Measurements from ENCODE around the gene FBXO48.
A peak's percentile ranks its signal among the peaks of the same experiment; 100 is the strongest.

The FBXO48 gene

DNA sequence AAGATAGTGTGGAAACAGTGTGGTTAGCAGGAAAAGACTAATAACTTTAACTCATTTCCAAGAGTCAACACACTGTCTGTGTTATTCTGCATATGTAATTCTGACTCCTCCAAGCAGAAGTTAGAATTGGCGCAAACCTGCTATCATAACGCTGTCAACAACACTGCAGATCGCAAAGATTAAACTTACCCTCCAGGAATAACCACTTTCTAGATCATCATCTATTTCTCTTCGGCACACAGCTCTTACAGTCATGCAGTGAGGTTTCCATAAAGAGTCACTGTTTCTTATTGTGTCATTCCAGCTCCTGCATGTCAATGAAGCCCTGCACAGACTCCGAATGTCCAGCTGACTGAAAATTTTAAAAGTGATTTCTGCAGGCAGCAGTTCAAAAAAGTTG, 2.4 kb downstream of the FBXO48 start:
- Histone ChIP-seq H3K27ac (no peak overlapping the region), H3K4me3 (no peak overlapping the region)
- DNase-seq (ENCODE audit: low spot score), result no peak
- no peak for TF ChIP-seq CTCF (IDR thresholded peaks at IDR 0.05)

DNA sequence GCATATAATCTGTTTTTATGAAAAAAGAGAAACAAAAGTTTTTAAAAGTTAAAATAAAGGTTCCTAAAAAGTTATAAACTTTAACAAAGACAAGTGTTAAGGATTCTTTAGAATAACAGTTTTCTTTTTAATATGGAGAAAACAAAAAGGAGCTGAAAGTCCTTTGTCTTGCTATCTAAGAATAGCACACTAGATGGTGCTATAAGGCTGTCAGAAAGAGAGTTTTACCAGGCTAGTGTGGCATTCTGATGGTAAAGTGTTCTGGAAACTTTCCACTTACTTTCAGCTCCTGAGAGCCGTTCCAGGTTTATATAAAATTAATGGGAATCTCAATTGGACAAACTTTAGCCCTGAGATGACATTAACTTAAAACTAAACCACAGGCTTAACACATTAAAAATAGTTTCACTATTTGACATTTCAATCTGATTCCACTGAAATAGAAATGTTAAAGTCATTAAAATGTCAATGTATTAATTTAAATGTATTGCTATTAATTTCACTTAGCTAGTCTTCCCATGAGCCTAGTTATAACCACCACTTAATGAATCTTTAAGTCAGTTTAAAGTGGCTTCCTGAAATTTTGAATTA, 3.7 kb downstream of the FBXO48 start:
- Histone ChIP-seq H3K27ac (no peak overlapping the region), H3K4me3 (no peak overlapping the region)
- TF ChIP-seq CTCF (IDR thresholded peaks at IDR 0.05), result peak; percentile 51
- DNase-seq (ENCODE audit: low spot score), result no peak

GRCh38 chr2:68458981-68459380, 8.1 kb downstream of the FBXO48 start:
- TF ChIP-seq CTCF (IDR thresholded peaks at IDR 0.05), result no peak
- DNase-seq (ENCODE audit: low spot score), result no peak
- H3K27ac ChIP-seq, result no peak overlapping the region
- no peak overlapping the region for H3K4me3 ChIP-seq

DNA sequence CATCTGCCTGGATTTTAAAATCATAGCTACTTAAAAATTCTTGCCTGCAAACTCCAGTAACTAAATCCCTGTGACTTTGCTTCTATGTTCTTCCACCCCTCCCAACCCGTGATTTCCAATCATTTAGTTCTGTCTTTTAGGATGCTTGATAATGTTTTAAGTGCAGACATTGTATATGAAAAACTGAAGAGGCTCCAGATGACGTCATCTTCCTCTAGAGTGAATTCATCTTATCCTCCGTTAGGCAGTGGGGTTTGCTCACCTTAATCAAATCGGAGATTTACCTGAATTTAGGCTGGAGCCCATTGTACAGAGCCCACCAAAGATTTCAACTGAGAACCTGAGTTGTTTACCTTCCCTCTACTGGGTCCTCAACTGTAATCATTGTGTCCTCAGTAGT, 10.9 kb downstream of the FBXO48 start:
- no peak for TF ChIP-seq CTCF (IDR thresholded peaks at IDR 0.05)
- DNase-seq (ENCODE audit: low spot score), result no peak
- Histone ChIP-seq H3K27ac (no peak overlapping the region), H3K4me3 (no peak overlapping the region)

DNA sequence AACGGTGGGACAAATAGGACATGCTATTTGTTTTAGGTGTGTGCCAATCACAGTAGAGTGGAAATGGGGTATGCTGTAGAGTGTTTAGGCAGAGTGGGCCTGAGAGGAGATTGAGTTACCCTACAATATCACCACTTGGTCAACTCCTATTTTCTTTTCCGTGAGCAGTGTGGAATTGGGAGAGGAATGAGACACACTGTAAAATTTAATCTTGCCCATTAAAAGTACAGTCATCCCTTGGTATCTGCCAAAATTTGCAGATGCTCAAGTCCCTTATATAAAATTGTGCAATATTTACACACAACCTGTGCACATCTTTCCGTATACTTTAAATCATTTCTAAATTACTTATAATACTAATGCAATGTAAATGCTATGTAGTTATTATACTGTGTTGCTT, 12.4 kb downstream of the FBXO48 start:
- Histone ChIP-seq H3K27ac (no peak overlapping the region), H3K4me3 (no peak overlapping the region)
- DNase-seq (ENCODE audit: low spot score), result no peak
- no peak for TF ChIP-seq CTCF (IDR thresholded peaks at IDR 0.05)

GRCh38 chr2:68453761-68454360, 13.2 kb downstream of the FBXO48 start:
- DNase-seq (ENCODE audit: low spot score), result no peak
- H3K4me3 ChIP-seq, result no peak overlapping the region
- no peak overlapping the region for H3K27ac ChIP-seq
- TF ChIP-seq CTCF (IDR thresholded peaks at IDR 0.05), result no peak

DNA sequence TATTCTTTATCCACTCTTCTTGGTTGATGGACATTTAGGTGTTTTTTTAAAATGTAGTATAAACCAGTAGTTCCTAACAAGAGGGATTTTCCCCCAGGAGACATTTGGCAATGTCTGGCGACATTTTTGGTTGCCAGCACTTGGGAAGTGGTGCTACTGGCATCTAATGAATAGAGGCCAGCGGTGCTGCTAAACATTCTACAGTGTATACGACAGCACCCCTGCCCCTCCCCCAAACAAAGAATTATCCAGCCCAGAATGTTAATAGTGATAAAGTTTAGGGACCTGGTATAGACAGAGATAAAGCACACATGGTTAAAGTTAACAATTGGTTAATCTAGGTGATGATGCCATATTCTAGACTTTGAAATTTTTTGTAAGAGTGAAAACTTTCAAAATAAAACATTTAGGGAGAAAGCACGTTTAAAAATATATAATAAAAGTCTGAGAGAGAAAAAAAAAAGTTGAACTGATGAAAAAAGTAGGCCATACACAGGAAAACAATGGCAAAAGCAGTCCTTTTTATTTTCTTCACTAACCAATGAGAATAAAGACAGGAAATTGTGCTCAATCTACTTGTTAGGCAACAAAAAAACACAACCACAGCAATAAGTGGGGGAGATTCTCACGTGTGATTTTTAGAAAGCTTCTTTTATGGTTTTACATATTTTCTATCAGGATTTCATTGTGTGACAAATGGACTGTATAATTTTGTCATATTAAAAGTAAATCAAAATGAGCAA, 14.8 kb downstream of the FBXO48 start:
- Histone ChIP-seq H3K27ac (no peak overlapping the region), H3K4me3 (no peak overlapping the region)
- no peak for DNase-seq (ENCODE audit: low spot score)
- no peak for TF ChIP-seq CTCF (IDR thresholded peaks at IDR 0.05)

All from coronary artery (tissue), 2 donors.